Activated CD4-positive, alpha-beta T cell treated with anti-CD3 and anti-CD28 coated beads for 36 hours (primary cell): ENCODE data around the gene SLC8B1. TPM values are rescaled to one million over a fixed set of nuclear protein-coding genes. Genes with fewer than 3 reads are reported as not detected.

Source experiments
- ATAC-seq: fragments of 200-7000 bp; cut with Tn5 transposase; one replicate; pipeline ENCODE4 v1.10.0; 2021; ENCODE audit warnings: mild to moderate bottlenecking, moderate library complexity
- CTCF ChIA-PET: fragments of 350-600 bp; sonication (Branson Sonifier 250); formaldehyde crosslinking; loops from one replicate; lab custom pipeline; 2021; ENCODE audit warnings: antibody characterized with exemption; lab: Charles Lee
- POLR2A ChIA-PET: fragments of 350-600 bp; sonication (Branson Sonifier 250); formaldehyde crosslinking; loops from one replicate; lab custom pipeline; 2021; ENCODE audit warnings: antibody characterized with exemption, inconsistent platforms; lab: Charles Lee
- DNase-seq: peaks from one replicate; pipeline ENCODE4 v3.0.0-alpha.2; 2020
- H3K27ac Mint-ChIP-seq: one replicate; pipeline ENCODE4 v1.8.0; 2021; ENCODE audit warnings: mixed read lengths
- H3K27me3 Mint-ChIP-seq: one replicate; pipeline ENCODE4 v1.8.0; 2021; ENCODE audit warnings: mixed read lengths
- H3K36me3 Mint-ChIP-seq: one replicate; pipeline ENCODE4 v1.8.0; 2021; ENCODE audit warnings: low read depth, mixed read lengths
- H3K4me1 Mint-ChIP-seq: one replicate; pipeline ENCODE4 v1.8.0; 2021; ENCODE audit warnings: mixed read lengths
- H3K4me3 Mint-ChIP-seq: one replicate; pipeline ENCODE4 v1.8.0; 2021; ENCODE audit warnings: mild to moderate bottlenecking, moderate library complexity, mixed read lengths
- H3K9me3 Mint-ChIP-seq: one replicate; pipeline ENCODE4 v1.8.0; 2021; ENCODE audit warnings: low read depth, mixed read lengths
- intact Hi-C, 2 experiments: fragments of 100-400 bp; cut with DNase I in 1 of 2; cut with micrococcal nuclease in 1 of 2; formaldehyde crosslinking; loops; one replicate each; pipeline versions ENCODE4 v1.14.2 to v1.15.1; 2022 to 2024; cut with DNase I, micrococcal nuclease
- total RNA-seq, 2 experiments: library from RNA; stranded (reverse); gene quantifications; one replicate each; pipeline ENCODE4 v1.2.3, GENCODE V29; 2021

The SLC8B1 gene
- total RNA-seq = 10 to 100 TPM; 17.9 to 19.4 TPM

DNA sequence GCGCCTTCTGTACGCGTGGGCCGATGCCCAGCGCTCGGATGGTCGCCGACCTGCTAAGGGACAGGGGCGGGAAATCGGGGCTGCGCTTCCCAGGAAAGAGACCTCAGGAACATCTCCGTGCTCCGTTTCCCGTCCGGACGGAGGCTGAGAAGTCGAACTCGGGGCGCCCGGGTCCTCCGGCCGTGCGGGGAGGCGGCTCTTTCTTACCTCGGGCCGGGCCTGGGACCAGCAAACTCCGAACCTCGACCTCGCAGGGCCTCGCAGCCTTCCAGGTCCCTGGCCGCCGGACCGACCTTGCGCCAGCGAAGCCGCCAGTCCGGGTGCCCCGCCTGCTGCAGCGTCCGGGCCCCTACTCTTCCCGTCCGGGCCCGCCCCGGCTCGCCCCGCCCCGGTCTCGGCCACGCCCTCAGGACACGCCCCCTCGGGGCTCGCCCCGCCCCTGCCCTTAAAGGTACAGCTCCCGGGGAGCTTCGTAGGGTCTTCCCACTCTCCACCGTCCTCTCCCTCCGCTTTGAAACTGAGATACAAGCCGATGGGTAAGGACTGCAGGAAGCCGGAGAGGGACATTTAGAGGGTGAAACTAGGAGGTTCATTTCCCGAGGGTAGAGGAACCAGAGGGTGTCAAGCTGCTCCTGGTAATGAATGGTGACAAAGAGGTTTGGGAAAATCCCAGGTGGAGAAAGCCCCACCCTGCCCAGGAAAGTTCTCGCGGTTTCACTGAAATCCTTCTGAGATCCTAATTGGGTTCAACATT, at the start of gene SLC8B1:
TSS of gene SLC8B1 (minus strand) at position 324 of the 754 bp plus-strand sequence. CDS start 2,231 bp downstream, outside the sequence.
- H3K4me1 Mint-ChIP-seq = peaks cover 17% of the 10 kb centered on the region
- ATAC-seq = peak; percentile 98
- H3K27me3 Mint-ChIP-seq = no peaks in the 10 kb centered on the region
- peak; percentile 92 for DNase-seq
- intact Hi-C loops = loop anchor here (1.0 to 10.0 kb wide), 9 partner anchors 23 to 632 kb away; partner anchors contain the start of genes DDX54 (in 2 of the 2), PLBD2 (in 2 of the 2), RITA1 (in 2 of the 2) and RBM19 (in 1 of the 2)
- no peaks in the 10 kb centered on the region for H3K9me3 Mint-ChIP-seq
- H3K4me3 Mint-ChIP-seq = peak within 1 kb of the TSS; percentile 89
- ChIA-PET CTCF (interaction anchor here (1.0 to 1.2 kb wide), 5 partner anchors 23 to 160 kb away, joined by 3 to 4 read pairs (median 3); no protein-coding TSS in a partner anchor), POLR2A (interaction anchor here (0.6 to 0.7 kb wide), 3 partner anchors 54 to 467 kb away, joined by 3 to 4 read pairs (median 3); no protein-coding TSS in a partner anchor)
- peaks cover 14% of the 10 kb centered on the region for H3K36me3 Mint-ChIP-seq
- peak within 1 kb of the TSS; percentile 76 for H3K27ac Mint-ChIP-seq

DNA sequence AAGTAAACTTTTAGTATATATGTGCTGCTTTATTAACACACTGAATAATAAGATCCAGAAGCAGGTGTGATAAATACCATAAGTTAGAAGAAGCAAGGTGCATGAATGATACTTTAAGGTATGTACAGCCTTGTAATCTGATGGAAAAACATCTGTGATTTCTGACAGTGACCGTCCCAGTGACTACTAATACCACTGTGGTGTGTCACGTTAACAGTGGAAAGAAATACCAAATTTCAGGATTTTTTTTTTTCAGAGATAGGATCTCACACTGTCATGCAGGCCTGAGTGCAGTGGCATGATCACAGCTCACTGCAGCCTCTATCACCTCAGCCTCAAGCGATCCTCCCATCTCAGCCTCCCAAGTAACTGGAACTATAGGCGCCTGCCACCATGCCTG, 47.3 kb upstream of the SLC8B1 start:
- ChIA-PET POLR2A (no interaction called here), CTCF (no interaction called here)
- no peak for DNase-seq
- Mint-ChIP-seq H3K36me3 (peaks cover 19% of the 10 kb centered on the region), H3K9me3 (no peaks in the 10 kb centered on the region), H3K27ac (no peak overlapping the region), H3K27me3 (no peaks in the 10 kb centered on the region), H3K4me3 (no peak overlapping the region), H3K4me1 (no peaks in the 10 kb centered on the region)
- ATAC-seq = no peak
- intact Hi-C loops = no loop called here

DNA sequence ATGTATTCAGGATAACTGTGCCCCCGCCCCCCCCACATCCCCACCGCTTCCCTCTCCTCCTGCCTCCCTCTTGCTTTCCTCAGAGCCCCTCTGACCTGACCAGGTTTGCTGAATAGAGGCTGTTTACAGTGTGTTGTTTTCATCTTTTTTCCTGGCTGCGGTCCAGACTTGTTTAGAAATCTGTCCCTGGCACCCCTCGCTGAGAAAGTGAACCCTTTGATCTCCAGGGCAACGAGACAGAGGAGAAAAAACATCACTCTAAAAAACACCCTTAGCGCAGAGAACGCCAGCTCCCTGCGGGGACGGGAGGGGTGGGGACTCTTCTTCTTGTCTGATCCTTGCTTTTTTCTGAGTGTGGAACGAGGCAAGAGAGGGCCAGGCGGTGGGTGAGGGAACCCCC, 46.3 kb upstream of the SLC8B1 start:
- intact Hi-C loops = no loop called here
- no peaks in the 10 kb centered on the region for H3K9me3 Mint-ChIP-seq
- ChIA-PET POLR2A (no interaction called here), CTCF (interaction anchor here (0.7 kb wide), 1 partner anchor 375 kb away, joined by 3 read pairs; no protein-coding TSS in a partner anchor)
- H3K27me3 Mint-ChIP-seq = no peaks in the 10 kb centered on the region
- no peaks in the 10 kb centered on the region for H3K4me1 Mint-ChIP-seq
- no peak overlapping the region for H3K4me3 Mint-ChIP-seq
- no peak overlapping the region for H3K27ac Mint-ChIP-seq
- no peak for ATAC-seq
- H3K36me3 Mint-ChIP-seq = peaks cover 22% of the 10 kb centered on the region
- no peak for DNase-seq

DNA sequence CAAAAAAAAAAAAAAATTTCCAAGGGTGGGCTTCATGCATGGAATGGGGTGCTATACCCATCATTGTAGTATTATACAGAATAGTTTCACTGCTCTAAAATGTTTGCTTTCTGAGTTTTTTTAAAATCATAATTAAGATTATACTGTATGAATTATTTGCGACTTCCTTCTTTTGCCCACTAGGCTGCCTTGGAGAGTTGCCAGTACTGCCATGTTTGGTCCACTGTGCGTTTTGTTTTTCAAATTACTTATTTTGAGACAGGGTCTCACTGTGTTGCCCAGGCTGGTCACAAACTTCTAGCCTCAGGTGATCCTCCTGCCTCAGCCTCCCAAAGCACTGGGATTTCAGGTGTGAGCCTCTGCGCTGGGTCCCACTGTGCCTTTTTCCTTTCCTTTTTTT, 43.4 kb upstream of the SLC8B1 start:
- ChIA-PET POLR2A (interaction anchor here (0.7 kb wide), 1 partner anchor 142 kb away, joined by 3 read pairs; no protein-coding TSS in a partner anchor), CTCF (no interaction called here)
- Mint-ChIP-seq H3K36me3 (peaks cover 27% of the 10 kb centered on the region), H3K4me1 (no peaks in the 10 kb centered on the region), H3K9me3 (no peaks in the 10 kb centered on the region), H3K27ac (no peak overlapping the region), H3K27me3 (no peaks in the 10 kb centered on the region), H3K4me3 (no peak overlapping the region)
- ATAC-seq (no peak), DNase-seq (no peak)
- intact Hi-C loops = no loop called here

DNA sequence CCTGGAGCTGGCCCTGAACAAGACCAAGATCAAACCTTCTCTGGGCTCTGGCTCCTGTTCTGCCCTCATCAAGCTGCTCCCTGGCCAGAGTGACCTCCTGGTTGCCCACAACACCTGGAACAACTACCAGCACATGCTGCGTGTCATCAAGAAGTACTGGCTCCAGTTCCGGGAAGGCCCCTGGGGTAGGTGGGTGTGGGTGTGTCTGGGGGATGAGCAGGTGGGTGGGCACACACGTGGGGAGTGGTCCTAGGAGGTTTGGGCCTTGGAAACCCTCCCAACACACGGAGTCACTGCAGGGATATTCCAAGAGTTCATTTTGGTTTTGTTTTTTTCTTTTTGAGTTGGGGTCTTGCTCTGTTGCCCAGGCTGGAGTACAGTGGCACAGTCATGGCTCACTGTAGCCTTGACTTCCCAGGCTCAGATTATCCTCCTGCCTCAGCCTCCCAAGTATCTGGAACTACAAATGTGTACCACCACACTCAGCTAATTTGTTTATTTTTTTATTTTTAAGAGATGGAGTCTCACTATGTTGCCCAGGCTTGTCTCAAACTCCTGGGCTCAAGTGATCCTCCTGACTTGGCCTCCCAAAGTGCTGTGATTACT, 40.0 kb upstream of the SLC8B1 start:
- DNase-seq (no peak), ATAC-seq (no peak)
- peaks cover 28% of the 10 kb centered on the region for H3K36me3 Mint-ChIP-seq
- H3K27ac Mint-ChIP-seq = no peak overlapping the region
- intact Hi-C loops = no loop called here
- H3K4me3 Mint-ChIP-seq = no peak overlapping the region
- ChIA-PET POLR2A (no interaction called here), CTCF (interaction anchor here (0.6 kb wide), 1 partner anchor 220 kb away, joined by 3 read pairs; no protein-coding TSS in a partner anchor)
- no peaks in the 10 kb centered on the region for H3K27me3 Mint-ChIP-seq
- H3K9me3 Mint-ChIP-seq = no peaks in the 10 kb centered on the region
- H3K4me1 Mint-ChIP-seq = no peaks in the 10 kb centered on the region

DNA sequence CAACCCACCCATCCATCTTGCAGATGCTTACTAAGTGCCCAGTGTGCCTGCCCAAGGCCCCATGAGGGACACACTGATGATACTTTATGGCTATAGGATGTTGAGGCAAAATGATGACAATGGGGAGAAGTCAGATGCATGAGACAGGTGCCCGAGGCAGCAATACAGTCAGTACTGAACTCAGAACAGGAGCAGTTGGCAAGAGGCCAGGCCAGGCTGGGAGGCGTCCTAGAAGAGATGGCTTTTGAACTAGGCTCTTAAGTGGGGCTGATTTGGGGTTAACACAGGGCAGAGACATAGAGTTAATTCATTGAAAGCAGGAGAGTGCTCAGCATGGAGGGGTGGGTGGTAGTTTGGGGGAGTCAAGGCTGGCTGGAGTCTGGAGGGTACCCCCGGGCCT, 39.1 kb upstream of the SLC8B1 start:
- DNase-seq (peak; percentile 16), ATAC-seq (no peak)
- POLR2A ChIA-PET = no interaction called here
- H3K9me3 Mint-ChIP-seq = no peaks in the 10 kb centered on the region
- peaks cover 28% of the 10 kb centered on the region for H3K36me3 Mint-ChIP-seq
- H3K27ac Mint-ChIP-seq = no peak overlapping the region
- no peak overlapping the region for H3K4me3 Mint-ChIP-seq
- no peaks in the 10 kb centered on the region for H3K27me3 Mint-ChIP-seq
- intact Hi-C loops = no loop called here
- no peaks in the 10 kb centered on the region for H3K4me1 Mint-ChIP-seq
- CTCF ChIA-PET = no interaction called here

DNA sequence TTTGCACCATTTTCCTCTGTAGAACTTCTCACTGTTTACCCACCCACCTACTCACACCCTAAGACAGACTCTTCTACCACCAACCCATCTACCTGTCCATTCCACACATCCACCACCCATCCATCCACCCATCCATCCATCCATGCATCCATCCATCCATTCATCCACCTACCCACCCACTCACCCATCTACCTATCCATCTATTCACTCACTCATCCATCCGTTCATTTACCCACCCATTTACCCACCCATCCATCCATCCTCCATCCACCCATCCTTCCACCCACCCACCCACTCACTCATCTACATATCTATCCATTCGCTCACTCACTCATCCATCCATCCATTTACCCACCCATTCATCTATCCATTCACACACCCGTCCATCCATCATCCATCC, 38.5 kb upstream of the SLC8B1 start:
- H3K4me3 Mint-ChIP-seq = no peak overlapping the region
- DNase-seq = no peak
- no peaks in the 10 kb centered on the region for H3K27me3 Mint-ChIP-seq
- H3K36me3 Mint-ChIP-seq = peaks cover 28% of the 10 kb centered on the region
- no peaks in the 10 kb centered on the region for H3K9me3 Mint-ChIP-seq
- ChIA-PET POLR2A (no interaction called here), CTCF (no interaction called here)
- no peaks in the 10 kb centered on the region for H3K4me1 Mint-ChIP-seq
- intact Hi-C loops = no loop called here
- no peak for ATAC-seq
- H3K27ac Mint-ChIP-seq = no peak overlapping the region

DNA sequence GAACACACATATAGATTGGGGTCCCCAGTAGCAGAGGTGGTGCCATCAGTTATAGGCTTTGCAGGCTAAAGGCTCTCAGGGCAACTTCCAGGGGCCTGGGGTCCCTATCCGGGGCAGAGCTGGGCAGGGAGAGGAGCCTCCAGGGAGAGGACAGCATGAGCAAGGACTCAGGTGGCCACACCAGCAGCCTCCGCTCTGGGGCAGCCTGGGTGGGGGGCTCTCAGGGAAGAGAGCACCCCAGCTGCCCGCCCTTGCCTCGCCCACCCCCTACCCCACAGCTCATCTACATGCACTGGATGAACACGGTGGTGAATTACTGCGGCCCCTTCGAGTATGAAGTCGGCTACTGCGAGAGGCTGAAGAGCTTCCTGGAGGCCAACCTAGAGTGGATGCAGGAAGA, 37.5 kb upstream of the SLC8B1 start:
- Mint-ChIP-seq H3K4me1 (no peaks in the 10 kb centered on the region), H3K27ac (no peak overlapping the region), H3K9me3 (no peaks in the 10 kb centered on the region), H3K4me3 (no peak overlapping the region), H3K36me3 (peaks cover 25% of the 10 kb centered on the region), H3K27me3 (no peaks in the 10 kb centered on the region)
- DNase-seq (no peak), ATAC-seq (no peak)
- CTCF ChIA-PET = no interaction called here
- intact Hi-C loops = no loop called here
- POLR2A ChIA-PET = no interaction called here

DNA sequence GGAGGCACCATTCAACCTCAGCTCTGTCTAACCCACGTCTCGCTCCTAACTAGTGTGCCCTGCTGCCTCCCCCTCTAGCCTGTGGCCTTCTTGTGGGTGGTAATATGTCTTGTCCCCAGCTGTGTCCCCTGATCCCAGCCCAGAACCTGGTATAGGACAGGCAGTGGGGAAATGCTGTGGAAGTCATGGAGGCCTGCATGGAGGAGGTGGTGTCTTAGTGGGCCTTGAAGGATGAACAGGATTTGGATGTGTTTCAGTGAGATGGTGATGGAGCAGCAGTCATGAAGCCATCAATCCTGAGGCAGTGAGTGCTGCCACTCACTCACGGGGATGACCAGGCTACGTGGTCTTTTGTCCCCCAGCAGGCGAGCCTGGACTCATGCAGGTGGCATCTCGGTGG, 36.9 kb upstream of the SLC8B1 start:
- ATAC-seq (no peak), DNase-seq (no peak)
- H3K36me3 Mint-ChIP-seq = peaks cover 21% of the 10 kb centered on the region
- no peaks in the 10 kb centered on the region for H3K4me1 Mint-ChIP-seq
- intact Hi-C loops = no loop called here
- ChIA-PET CTCF (interaction anchor here (0.6 kb wide), 1 partner anchor 13 kb away, joined by 3 read pairs; no protein-coding TSS in a partner anchor), POLR2A (no interaction called here)
- H3K27ac Mint-ChIP-seq = no peak overlapping the region
- no peak overlapping the region for H3K4me3 Mint-ChIP-seq
- H3K9me3 Mint-ChIP-seq = no peaks in the 10 kb centered on the region
- no peaks in the 10 kb centered on the region for H3K27me3 Mint-ChIP-seq

DNA sequence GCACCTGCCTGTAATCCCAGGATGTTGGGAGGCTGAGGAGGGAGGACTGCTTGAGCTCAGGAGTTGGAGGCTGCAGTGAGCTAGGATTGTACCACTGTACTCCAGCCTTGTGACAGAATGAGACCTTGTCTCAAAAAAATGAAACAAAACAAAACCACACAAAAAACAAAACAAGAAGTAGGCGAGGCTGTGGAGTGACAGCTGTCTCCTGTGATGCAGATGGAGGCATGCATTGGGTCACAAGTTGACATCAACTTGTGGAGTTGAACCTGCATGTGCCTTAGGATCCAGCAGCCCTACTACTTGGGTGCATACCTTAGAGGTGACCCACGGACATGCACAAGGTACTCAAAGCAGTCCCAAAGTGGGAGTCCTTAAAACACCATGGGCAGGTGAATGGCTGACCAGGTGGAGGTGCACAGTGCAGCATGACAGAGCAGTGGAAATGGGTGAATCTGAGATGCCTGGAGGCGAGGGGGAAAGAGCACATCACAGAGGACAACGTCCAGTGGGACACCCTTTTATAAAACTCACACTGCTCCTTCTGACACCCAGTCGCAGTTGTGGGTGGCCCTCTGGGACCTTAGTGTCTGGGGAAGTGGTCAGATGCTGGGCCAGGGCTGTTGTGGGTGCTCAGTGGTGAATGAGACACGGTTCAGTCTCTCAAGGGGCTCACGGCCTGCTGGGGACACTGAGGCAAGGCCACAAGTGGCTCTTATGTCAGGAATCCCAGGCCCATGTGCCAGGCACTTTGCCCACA, 36.2 kb upstream of the SLC8B1 start:
- ATAC-seq (no peak), DNase-seq (no peak)
- peaks cover 21% of the 10 kb centered on the region for H3K36me3 Mint-ChIP-seq
- H3K27ac Mint-ChIP-seq = no peak overlapping the region
- no peaks in the 10 kb centered on the region for H3K4me1 Mint-ChIP-seq
- H3K27me3 Mint-ChIP-seq = no peaks in the 10 kb centered on the region
- intact Hi-C loops = no loop called here
- POLR2A ChIA-PET = interaction anchor here (0.6 kb wide), 1 partner anchor 42 kb away, joined by 3 read pairs; no protein-coding TSS in a partner anchor
- CTCF ChIA-PET = interaction anchor here (0.6 kb wide), 2 partner anchors 14 to 59 kb away, joined by 3 to 5 read pairs; no protein-coding TSS in a partner anchor
- no peak overlapping the region for H3K4me3 Mint-ChIP-seq
- H3K9me3 Mint-ChIP-seq = no peaks in the 10 kb centered on the region

DNA sequence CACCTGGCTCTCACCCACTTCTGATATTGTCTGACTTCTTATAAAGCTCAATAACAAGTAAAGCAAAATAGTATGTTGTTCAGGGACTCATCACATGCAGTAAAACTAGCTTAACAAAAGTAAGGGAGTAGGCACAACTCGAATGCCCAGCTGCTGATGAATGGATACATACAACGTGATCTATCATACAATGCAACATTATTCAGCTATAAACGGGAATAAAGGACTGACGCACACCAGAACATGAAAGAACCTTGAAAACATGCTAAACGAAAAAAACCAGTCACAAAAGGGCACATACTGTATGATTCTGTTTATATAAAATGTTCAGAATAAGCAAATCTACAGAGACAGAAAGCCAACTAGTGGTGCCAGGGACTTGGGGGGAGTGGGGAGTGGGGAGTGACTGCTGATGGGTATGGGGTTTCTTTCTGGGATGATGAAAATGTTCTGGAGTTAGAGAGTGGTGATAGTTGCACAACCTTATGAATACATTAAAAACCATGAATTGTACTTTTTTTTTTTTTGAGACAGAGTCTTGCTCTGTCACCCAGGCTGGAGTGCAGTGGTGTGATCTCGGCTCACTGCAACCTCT, 34.6 kb upstream of the SLC8B1 start:
- POLR2A ChIA-PET = no interaction called here

More for the DNA sequence above, 34.6 kb upstream of the SLC8B1 start:
- Mint-ChIP-seq H3K4me1 (no peaks in the 10 kb centered on the region), H3K27ac (no peak overlapping the region), H3K9me3 (no peaks in the 10 kb centered on the region), H3K27me3 (no peaks in the 10 kb centered on the region), H3K4me3 (no peak overlapping the region), H3K36me3 (peaks cover 12% of the 10 kb centered on the region)
- ATAC-seq (no peak), DNase-seq (no peak)
- CTCF ChIA-PET = interaction anchor here (0.8 kb wide), 1 partner anchor 23 kb away, joined by 3 read pairs; no protein-coding TSS in a partner anchor
- intact Hi-C loops = no loop called here
